Activated CD4-positive, alpha-beta T cell treated with anti-CD3 and anti-CD28 coated beads, Interleukin-2, amount 10 ng/mL, durations not matched to agents 7 days and 5 days (primary cell): Measurements from ENCODE around the gene TRAF5. TPM values are rescaled to one million over a fixed set of nuclear protein-coding genes. Genes with fewer than 3 reads are reported as not detected.
A peak's percentile ranks its signal among the peaks of the same experiment; 100 is the strongest.

Experiments
- CTCF ChIA-PET: fragments of 350-600 bp; sonication (Branson Sonifier 250); formaldehyde crosslinking; loops from one replicate; lab custom pipeline; 2021; ENCODE audit warnings: antibody characterized with exemption; lab: Charles Lee
- POLR2A ChIA-PET: fragments of 350-600 bp; sonication (Branson Sonifier 250); formaldehyde crosslinking; loops from one replicate; lab custom pipeline; 2021; ENCODE audit warnings: antibody characterized with exemption; lab: Charles Lee
- DNase-seq: peaks from one replicate; pipeline ENCODE4 v3.0.0-alpha.2; 2020
- H3K27ac Mint-ChIP-seq: one replicate; pipeline ENCODE4 v1.8.0; 2021; ENCODE audit warnings: mild to moderate bottlenecking, moderate library complexity, mixed read lengths
- H3K27me3 Mint-ChIP-seq: one replicate; pipeline ENCODE4 v1.8.0; 2021; ENCODE audit warnings: mixed read lengths
- H3K36me3 Mint-ChIP-seq: one replicate; pipeline ENCODE4 v1.8.0; 2021; ENCODE audit warnings: low read depth, mixed read lengths
- H3K4me1 Mint-ChIP-seq: one replicate; pipeline ENCODE4 v1.8.0; 2021; ENCODE audit warnings: mixed read lengths
- H3K4me3 Mint-ChIP-seq: one replicate; pipeline ENCODE4 v1.8.0; 2021; ENCODE audit warnings: mild to moderate bottlenecking, moderate library complexity, mixed read lengths
- H3K9me3 Mint-ChIP-seq: one replicate; pipeline ENCODE4 v1.8.0; 2021; ENCODE audit warnings: mixed read lengths
- total RNA-seq, 2 experiments: library from RNA; stranded (reverse); gene quantifications; one replicate each; pipeline ENCODE4 v1.2.3, GENCODE V29; 2021

The TRAF5 gene
- total RNA-seq, 2 experiments from 2014 or later = 64.5 to 65.6 TPM

DNA sequence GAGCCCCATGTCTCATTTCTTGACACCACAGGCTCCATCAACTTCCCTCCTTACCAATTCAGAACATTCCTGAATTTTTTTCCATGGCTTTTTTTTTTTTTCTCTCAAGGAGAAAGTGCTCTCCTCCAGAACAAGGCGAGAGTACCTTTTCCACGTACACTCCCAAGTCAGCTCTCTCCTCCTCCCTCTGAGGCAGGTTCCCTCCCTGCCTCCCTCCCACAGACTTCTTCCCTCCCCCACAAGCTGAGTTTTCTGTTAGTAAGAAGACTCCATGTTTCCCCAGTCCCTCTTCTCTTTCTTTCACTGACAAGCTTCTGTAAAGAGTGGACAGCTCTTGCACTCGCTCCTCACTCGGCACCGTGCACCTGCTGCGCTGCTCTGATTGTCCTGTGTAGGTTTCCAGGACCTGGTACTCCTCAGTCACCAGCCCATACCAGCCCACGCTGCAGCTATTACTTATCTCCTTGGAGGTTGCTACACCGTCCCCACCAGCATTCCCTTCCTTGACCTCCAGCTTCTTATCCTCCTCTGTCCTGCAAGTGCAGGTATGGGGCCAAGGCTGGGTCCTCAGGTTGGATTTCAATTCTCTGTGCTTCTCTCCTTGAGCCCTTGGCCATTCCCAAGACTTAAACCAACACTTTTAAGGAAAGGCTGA lies 3.8 kb downstream of the TRAF5 start:
- Mint-ChIP-seq H3K4me3 (peak overlapping the region; percentile 88), H3K27ac (peak overlapping the region; percentile 94), H3K9me3 (no peaks in the 10 kb centered on the region), H3K36me3 (peaks cover 49% of the 10 kb centered on the region), H3K27me3 (no peaks in the 10 kb centered on the region), H3K4me1 (peaks cover 79% of the 10 kb centered on the region)
- DNase-seq = no peak
- CTCF ChIA-PET = interaction anchor here (5.5 kb wide), 1 partner anchor 9 kb away, joined by 37 read pairs; no protein-coding TSS in a partner anchor
- POLR2A ChIA-PET = no interaction called here

DNA sequence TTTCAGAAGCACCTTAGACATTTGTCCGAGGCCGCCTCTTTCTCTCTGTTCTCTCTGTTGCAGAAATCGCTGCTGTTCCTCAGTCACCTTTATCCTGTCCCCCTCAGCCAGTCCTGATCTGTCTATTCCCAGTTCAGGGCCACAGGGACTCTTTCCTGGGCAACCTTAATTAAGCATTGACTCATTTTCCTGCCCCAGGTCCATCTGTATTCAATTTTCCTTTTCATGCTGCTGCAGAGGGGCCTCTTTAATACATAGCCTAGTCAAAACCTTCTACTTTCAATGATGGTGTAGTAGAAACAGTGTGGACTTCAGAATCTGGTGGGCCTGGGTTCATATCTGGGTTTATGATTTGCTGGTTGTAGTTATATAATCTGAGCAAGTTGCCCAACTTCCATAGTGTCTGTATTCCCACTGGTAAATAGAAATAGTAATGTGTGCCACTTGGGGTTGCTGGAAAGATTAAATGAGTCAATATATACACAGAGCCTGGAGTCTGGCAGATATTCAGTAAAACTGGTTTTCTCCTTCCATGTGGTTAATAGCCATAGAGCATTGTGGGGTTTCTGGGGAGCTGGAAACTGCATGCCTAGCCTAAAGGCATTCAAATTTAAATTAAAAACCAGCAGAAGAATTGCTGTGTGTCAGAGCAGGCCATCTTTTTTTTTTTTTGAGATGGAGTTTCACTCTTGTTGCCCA lies 4.5 kb downstream of the TRAF5 start:
- peaks cover 50% of the 10 kb centered on the region for H3K36me3 Mint-ChIP-seq
- H3K4me1 Mint-ChIP-seq = peaks cover 81% of the 10 kb centered on the region
- ChIA-PET CTCF (interaction anchor here (3.2 to 5.5 kb wide), 2 partner anchors 8 kb away, joined by 17 to 37 read pairs; no protein-coding TSS in a partner anchor), POLR2A (no interaction called here)
- H3K27ac Mint-ChIP-seq = peak overlapping the region; percentile 21
- DNase-seq = no peak
- no peaks in the 10 kb centered on the region for H3K27me3 Mint-ChIP-seq
- no peaks in the 10 kb centered on the region for H3K9me3 Mint-ChIP-seq
- peak overlapping the region; percentile 88 for H3K4me3 Mint-ChIP-seq

DNA sequence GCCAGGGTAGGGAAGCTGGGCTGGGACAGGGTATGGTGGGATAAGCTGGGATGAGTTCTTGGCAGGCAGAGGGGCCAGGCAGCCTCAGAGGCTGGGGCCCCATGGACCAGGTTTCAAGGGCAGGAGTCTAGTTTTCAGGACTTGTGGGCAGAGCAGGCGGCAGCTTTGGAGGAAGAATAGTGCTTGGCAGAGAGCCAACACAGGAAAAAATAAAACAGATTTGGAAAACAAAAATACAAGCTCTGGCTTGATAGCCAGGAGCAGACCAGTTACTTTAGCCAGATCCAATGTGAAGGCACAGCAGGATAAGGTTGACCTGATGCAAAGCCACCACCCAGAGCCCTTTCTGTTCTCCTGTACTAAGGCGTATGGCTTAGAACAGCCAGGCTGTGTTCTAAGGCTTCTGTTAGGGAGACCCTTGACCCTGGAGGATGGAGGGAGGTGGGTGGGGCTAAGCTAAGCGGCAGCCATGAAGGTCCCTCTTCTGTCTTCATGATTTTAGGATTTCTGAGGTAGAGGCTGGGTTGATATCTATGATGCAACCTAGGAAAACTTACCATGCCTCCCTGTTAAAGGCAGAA lies 5.5 kb downstream of the TRAF5 start:
- CTCF ChIA-PET = interaction anchor here (1.0 to 5.5 kb wide), 3 partner anchors 7 to 20 kb away, joined by 4 to 37 read pairs (median 17); no protein-coding TSS in a partner anchor
- Mint-ChIP-seq H3K36me3 (peaks cover 56% of the 10 kb centered on the region), H3K9me3 (no peaks in the 10 kb centered on the region), H3K27me3 (no peaks in the 10 kb centered on the region), H3K4me1 (peaks cover 88% of the 10 kb centered on the region), H3K27ac (peak overlapping the region; percentile 36), H3K4me3 (no peak overlapping the region)
- POLR2A ChIA-PET = no interaction called here
- DNase-seq = no peak

DNA sequence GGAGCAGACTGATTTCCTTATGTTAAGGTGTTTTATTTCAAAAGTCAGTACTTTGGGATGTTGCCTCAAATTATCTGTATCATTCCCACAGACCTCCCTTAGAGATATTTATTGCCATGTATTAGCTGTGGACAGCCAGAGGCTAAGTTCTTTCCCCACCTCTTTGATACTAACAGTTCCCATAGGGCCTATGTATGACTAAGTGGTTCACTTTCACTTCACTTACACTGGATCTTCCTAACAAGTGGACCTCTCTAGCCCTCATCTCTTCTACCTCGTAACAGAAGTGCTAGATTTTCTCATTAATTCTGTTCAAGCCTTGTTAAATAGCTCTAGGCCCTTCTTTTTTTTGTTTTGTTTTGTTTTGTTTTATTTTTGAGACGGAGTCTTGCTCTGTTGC lies 6.2 kb downstream of the TRAF5 start:
- DNase-seq = no peak
- Mint-ChIP-seq H3K4me1 (peaks cover 92% of the 10 kb centered on the region), H3K27ac (no peak overlapping the region), H3K4me3 (no peak overlapping the region), H3K27me3 (no peaks in the 10 kb centered on the region), H3K36me3 (peaks cover 60% of the 10 kb centered on the region), H3K9me3 (no peaks in the 10 kb centered on the region)
- ChIA-PET CTCF (interaction anchor here (1.0 to 3.2 kb wide), 2 partner anchors 9 to 19 kb away, joined by 4 to 17 read pairs; no protein-coding TSS in a partner anchor), POLR2A (no interaction called here)

DNA sequence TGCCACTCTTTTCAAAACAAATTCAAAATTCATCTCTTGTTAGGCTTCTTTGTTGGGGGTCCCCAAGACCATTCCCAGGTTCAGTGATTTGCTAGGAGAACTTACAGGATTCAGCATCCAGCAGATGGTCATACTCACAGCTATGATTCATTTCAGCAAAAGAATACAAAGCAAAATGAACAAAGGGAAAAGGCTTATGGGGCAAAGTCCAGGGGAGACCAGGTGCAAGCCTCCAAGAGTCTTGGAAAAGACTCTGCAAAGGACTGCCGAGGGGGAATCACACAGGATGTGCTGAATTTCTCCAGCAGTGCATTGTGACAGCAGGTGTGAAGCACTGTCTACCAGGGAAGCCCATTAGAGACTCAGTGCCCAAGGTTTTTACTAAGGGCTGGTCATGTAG lies 7.3 kb downstream of the TRAF5 start:
- Mint-ChIP-seq H3K27ac (peak overlapping the region; percentile 60), H3K27me3 (no peaks in the 10 kb centered on the region), H3K4me3 (no peak overlapping the region), H3K4me1 (peaks cover 90% of the 10 kb centered on the region), H3K9me3 (no peaks in the 10 kb centered on the region), H3K36me3 (peaks cover 57% of the 10 kb centered on the region)
- no peak for DNase-seq
- POLR2A ChIA-PET = no interaction called here
- CTCF ChIA-PET = interaction anchor here (1.1 to 3.2 kb wide), 2 partner anchors 10 to 43 kb away, joined by 3 to 17 read pairs; no protein-coding TSS in a partner anchor

DNA sequence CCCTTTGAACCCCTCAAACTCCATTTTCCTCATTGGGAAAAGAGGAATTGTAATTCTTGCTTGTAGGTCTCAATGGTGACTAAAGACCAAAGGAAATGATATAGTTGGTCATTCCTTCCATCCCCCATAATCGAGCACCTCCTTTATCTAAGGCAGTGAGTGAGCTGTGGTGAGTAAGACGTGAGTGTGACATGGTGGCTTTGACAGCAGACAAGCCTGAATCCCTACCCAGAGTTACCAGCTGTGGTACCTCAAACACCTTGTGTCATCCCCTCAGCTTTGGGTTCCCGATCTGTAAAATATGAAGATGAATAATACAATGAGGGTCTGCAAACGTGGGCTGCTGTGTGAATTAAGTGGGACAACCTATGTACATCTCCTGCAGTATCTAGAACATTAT lies 8.4 kb downstream of the TRAF5 start:
- Mint-ChIP-seq H3K4me1 (peaks cover 90% of the 10 kb centered on the region), H3K36me3 (peaks cover 61% of the 10 kb centered on the region), H3K4me3 (peak overlapping the region; percentile 61), H3K27ac (peak overlapping the region; percentile 87), H3K9me3 (no peaks in the 10 kb centered on the region), H3K27me3 (no peaks in the 10 kb centered on the region)
- ChIA-PET CTCF (interaction anchor here (1.5 kb wide), 1 partner anchor 180 kb away, joined by 5 read pairs; no protein-coding TSS in a partner anchor), POLR2A (no interaction called here)
- DNase-seq = no peak

DNA sequence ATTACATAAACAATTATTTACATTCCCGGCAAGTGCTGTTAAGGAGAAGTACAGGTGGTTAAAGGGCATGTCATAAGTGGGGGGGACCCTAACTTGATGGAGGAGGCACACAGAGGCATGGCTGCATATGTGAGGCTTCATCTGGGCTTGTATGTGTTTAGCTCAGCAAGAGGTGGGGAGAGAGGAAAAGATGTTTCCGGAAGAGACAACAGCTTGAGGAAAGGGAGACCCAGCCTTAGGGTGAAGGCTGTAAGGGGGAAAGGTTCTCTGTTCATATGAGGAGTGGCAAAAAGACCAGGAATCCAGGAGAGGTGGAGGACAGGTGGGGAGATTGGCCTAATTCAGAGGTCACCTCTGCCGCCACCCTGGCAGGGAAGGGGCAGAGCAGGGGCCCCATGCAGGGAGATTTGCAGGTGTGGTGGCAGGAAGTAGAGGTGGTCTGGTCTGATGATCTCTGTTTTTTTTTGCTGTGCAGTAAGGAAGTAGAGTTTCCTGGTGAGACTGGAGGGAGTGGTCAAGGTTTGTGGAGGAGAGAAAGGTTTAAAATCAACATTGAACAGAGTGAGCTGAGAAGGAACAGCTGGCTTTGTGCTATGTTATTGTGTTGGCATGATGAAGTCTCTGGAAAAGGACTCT lies 9.0 kb downstream of the TRAF5 start:
- peak; percentile 35 for DNase-seq
- Mint-ChIP-seq H3K27ac (peak overlapping the region; percentile 87), H3K27me3 (no peaks in the 10 kb centered on the region), H3K9me3 (no peaks in the 10 kb centered on the region), H3K4me3 (peak overlapping the region; percentile 61), H3K36me3 (peaks cover 56% of the 10 kb centered on the region), H3K4me1 (peaks cover 87% of the 10 kb centered on the region)
- ChIA-PET CTCF (interaction anchor here (0.6 to 1.5 kb wide), 6 partner anchors 8 to 179 kb away, joined by 3 to 5 read pairs (median 4); no protein-coding TSS in a partner anchor), POLR2A (no interaction called here)

DNA sequence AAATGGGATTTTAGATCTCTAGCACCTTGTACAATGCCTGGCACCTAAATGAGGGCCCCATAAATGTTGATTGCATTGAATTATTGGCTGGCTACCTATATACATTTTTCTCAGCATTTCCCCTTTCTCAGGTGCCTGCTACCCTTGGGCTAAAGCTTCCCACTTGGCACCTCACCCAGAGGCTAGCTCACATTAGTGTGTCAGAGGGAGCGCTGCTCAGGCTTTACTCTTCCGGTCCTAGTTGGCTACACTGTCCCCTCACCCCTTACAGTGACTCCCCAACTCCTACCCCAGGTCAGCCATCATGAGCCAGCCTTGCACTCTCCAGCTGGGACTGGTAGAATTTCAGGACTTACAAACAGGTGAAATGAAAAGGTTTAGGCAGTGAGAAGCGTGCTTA lies 9.5 kb downstream of the TRAF5 start:
- Mint-ChIP-seq H3K27ac (peak overlapping the region; percentile 87), H3K9me3 (no peaks in the 10 kb centered on the region), H3K4me1 (peaks cover 87% of the 10 kb centered on the region), H3K36me3 (peaks cover 56% of the 10 kb centered on the region), H3K27me3 (no peaks in the 10 kb centered on the region), H3K4me3 (peak overlapping the region; percentile 61)
- DNase-seq = no peak
- ChIA-PET POLR2A (no interaction called here), CTCF (interaction anchor here (0.6 to 1.5 kb wide), 6 partner anchors 9 to 179 kb away, joined by 3 to 5 read pairs (median 4); no protein-coding TSS in a partner anchor)

DNA sequence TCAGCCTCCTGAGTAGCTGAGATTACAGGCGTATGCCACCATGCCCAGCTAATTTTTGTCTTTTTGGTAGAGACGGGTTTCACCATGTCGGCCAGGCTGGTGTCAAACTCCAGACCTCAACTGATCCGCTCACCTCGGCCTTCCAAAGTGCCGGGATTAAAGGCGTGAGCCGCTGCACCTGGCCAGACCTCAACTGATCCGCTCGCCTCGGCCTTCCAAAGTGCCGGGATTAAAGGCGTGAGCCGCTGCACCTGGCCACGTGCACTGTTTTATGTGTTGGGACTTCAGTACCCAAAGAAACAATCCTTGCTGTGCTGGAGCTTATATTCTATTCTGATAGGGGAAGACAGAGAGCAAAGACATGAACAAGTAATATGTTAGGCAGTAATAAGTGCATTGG lies 10.1 kb downstream of the TRAF5 start:
- POLR2A ChIA-PET = no interaction called here
- Mint-ChIP-seq H3K4me1 (peaks cover 89% of the 10 kb centered on the region), H3K27me3 (no peaks in the 10 kb centered on the region), H3K9me3 (no peaks in the 10 kb centered on the region), H3K4me3 (no peak overlapping the region), H3K36me3 (peaks cover 59% of the 10 kb centered on the region), H3K27ac (peak overlapping the region; percentile 87)
- DNase-seq = no peak
- CTCF ChIA-PET = interaction anchor here (1.2 to 1.7 kb wide), 5 partner anchors 9 to 34 kb away, joined by 3 to 10 read pairs (median 4); no protein-coding TSS in a partner anchor

DNA sequence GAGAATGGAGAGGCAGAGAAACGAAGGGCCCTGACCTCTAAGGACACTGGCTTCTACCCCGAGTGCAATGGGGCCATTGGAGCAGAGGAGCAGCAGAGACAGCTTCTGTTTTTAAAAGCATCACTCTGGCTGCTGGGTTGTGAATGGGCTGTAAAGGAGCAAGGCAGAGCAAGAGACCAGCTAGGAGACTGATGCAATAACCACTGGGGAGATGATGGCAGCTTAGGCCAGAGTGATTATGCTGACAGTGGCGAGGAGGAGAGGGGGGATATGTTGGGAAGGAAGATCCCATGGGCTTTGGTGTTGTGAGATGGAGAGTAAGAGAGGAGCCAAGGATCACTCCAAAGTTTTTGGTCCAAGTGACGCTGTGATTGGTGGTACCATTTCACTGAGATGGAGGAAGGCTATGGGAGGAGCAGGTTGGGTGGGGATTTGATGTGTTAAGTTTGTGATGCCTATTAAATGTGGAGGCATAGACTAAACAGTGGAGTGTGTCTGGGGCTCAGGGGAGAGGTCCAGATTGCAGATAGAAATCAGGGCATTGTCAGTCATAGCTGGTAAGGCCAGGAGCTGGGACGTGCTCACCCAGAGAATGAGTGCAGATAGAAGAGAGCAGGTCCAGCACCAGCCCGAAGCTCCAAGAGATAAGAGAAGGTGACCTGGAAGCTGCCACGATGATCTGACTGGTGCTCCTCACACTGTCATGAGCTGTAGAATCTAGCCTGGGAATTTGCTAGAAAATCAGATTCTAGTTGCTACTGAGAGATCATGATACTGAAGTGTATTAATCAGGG lies 11.0 kb downstream of the TRAF5 start:
- ChIA-PET POLR2A (interaction anchor here (1.3 kb wide), 1 partner anchor 11 kb away, joined by 3 read pairs; the partner anchor contains the start of gene TRAF5), CTCF (interaction anchor here (0.6 to 4.4 kb wide), 6 partner anchors 8 to 602 kb away, joined by 3 to 37 read pairs (median 4); no protein-coding TSS in a partner anchor)
- H3K27me3 Mint-ChIP-seq = no peaks in the 10 kb centered on the region
- H3K27ac Mint-ChIP-seq = peak overlapping the region; percentile 87
- DNase-seq = no peak
- no peaks in the 10 kb centered on the region for H3K9me3 Mint-ChIP-seq
- H3K4me3 Mint-ChIP-seq = no peak overlapping the region
- peaks cover 86% of the 10 kb centered on the region for H3K4me1 Mint-ChIP-seq
- H3K36me3 Mint-ChIP-seq = peaks cover 58% of the 10 kb centered on the region

DNA sequence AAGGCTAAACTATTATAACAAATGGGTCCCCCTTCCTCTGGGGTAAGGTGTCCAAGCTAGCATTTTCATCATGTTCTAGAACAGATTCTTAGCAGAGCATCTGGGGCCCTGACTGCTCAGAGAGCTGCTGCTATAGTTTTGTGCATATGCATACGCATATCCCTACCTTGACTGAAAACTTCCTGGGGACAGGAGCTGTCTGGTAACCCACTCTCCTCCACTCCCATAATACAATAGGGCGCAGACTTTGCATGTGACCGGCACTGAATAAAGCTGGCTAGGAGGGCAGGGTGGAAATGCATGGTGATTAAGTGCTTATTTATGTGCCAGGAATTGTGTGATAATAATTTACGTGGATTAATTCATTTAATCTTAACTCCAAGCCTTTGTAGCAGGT lies 11.6 kb downstream of the TRAF5 start:
- Mint-ChIP-seq H3K36me3 (peaks cover 60% of the 10 kb centered on the region), H3K4me3 (no peak overlapping the region), H3K27me3 (no peaks in the 10 kb centered on the region), H3K27ac (peak overlapping the region; percentile 87), H3K4me1 (peaks cover 85% of the 10 kb centered on the region), H3K9me3 (no peaks in the 10 kb centered on the region)
- POLR2A ChIA-PET = interaction anchor here (1.3 kb wide), 1 partner anchor 12 kb away, joined by 3 read pairs; the partner anchor contains the start of gene TRAF5
- CTCF ChIA-PET = interaction anchor here (0.5 to 4.4 kb wide), 7 partner anchors 9 to 601 kb away, joined by 3 to 37 read pairs (median 3); no protein-coding TSS in a partner anchor
- DNase-seq = no peak
